Neural cell (in vitro differentiated cells): Measurements from ENCODE around the gene DOCK4. TPM values are rescaled to one million over a fixed set of nuclear protein-coding genes. Genes with fewer than 3 reads are reported as not detected.

ENCODE experiments used
- H2AFZ ChIP-seq: fragments of 200-600, 300-800 bp; sonication (generic), shearing (Covaris generic); 2 replicates; pipeline ENCODE4 v1.6.0; 2014; ENCODE audit warnings: low read depth, mild to moderate bottlenecking, antibody characterized with exemption, low read length, moderate library complexity
- H3F3A ChIP-seq: fragments of 200-600 bp; shearing (Covaris generic); 2 replicates; pipeline ENCODE4 v1.6.1; 2016; ENCODE audit warnings: mild to moderate bottlenecking, moderate library complexity, mixed read lengths, antibody characterized with exemption, low read length; ENCODE audit not compliant: insufficient read depth, poor library complexity, severe bottlenecking
- H3K27ac ChIP-seq: fragments of 200-600, 300-800 bp; sonication (generic), shearing (Covaris generic); 2 replicates; pipeline ENCODE4 v1.5.1; 2014; ENCODE audit warnings: mild to moderate bottlenecking, low read length, moderate library complexity
- H3K27me3 ChIP-seq: fragments of 300-800, 200-600 bp; sonication (generic), shearing (Covaris generic); 2 replicates; pipeline ENCODE4 v1.6.0; 2014; ENCODE audit warnings: mild to moderate bottlenecking, low read depth, low read length, moderate library complexity; ENCODE audit not compliant: insufficient read depth
- H3K36me3 ChIP-seq: fragments of 300-800, 200-600 bp; sonication (generic), shearing (Covaris generic); 2 replicates; pipeline ENCODE4 v1.5.1; 2014; ENCODE audit warnings: mild to moderate bottlenecking, antibody characterized with exemption, low read length, moderate library complexity; ENCODE audit not compliant: insufficient read depth
- H3K4me2 ChIP-seq: fragments of 300-800, 200-600 bp; sonication (generic), shearing (Covaris generic); 2 replicates; pipeline ENCODE4 v1.6.0; 2014; ENCODE audit warnings: mild to moderate bottlenecking, low read length
- H3K4me3 ChIP-seq: fragments of 300-800, 200-600 bp; sonication (generic), shearing (Covaris generic); 2 replicates; pipeline ENCODE4 v1.5.1; 2014; ENCODE audit warnings: mild to moderate bottlenecking, low read length, moderate library complexity
- H3K79me2 ChIP-seq: fragments of 200-600 bp; shearing (Covaris generic); replicated peaks from 2 replicates; pipeline ENCODE4 v1.6.0; 2014; ENCODE audit warnings: mild to moderate bottlenecking, low read length, moderate library complexity; ENCODE audit not compliant: insufficient read depth
- H3K9ac ChIP-seq: fragments of 300-800, 200-600 bp; sonication (generic), shearing (Covaris generic); 2 replicates; pipeline ENCODE4 v1.6.1; 2016; ENCODE audit warnings: mild to moderate bottlenecking, low read length, mixed read lengths
- H3K9me2 ChIP-seq: fragments of 200-600 bp; shearing (Covaris generic); 2 replicates; pipeline ENCODE4 v1.6.1; 2016; ENCODE audit warnings: mild to moderate bottlenecking, low read length, mixed read lengths; ENCODE audit not compliant: insufficient read depth
- H3K9me3 ChIP-seq: fragments of 200-600, 300-800 bp; sonication (generic), shearing (Covaris generic); 2 replicates; pipeline ENCODE4 v1.6.1; 2016; ENCODE audit warnings: mild to moderate bottlenecking, mixed run types, low read length, moderate library complexity, mixed read lengths
- H4K20me1 ChIP-seq: fragments of 200-600 bp; shearing (Covaris generic); 2 replicates; pipeline ENCODE4 v1.6.1; 2016; ENCODE audit warnings: mild to moderate bottlenecking, mixed run types; ENCODE audit not compliant: insufficient read depth
- CTCF ChIP-seq: fragments of 450-650 bp; IDR thresholded peaks from 2 replicates; pipeline ENCODE4 v1.5.1; 2014; ENCODE audit warnings: antibody characterized with exemption, mild to moderate bottlenecking, moderate library complexity; ENCODE audit not compliant: poor library complexity, severe bottlenecking
- EP300 ChIP-seq: fragments of 450-650 bp; conservative IDR thresholded peaks from 2 replicates; pipeline ENCODE4 v1.6.1; 2014; ENCODE audit warnings: antibody characterized with exemption, mild to moderate bottlenecking, moderate library complexity; ENCODE audit not compliant: poor library complexity, severe bottlenecking
- EZH2 ChIP-seq: fragments of 200-600, 300-800 bp; shearing (Covaris generic), sonication (generic); IDR thresholded peaks from 2 replicates; pipeline ENCODE4 v1.6.1; 2014; ENCODE audit warnings: antibody characterized with exemption, low read length, borderline replicate concordance, mild to moderate bottlenecking; ENCODE audit not compliant: insufficient read depth, poor library complexity, severe bottlenecking
- MXI1 ChIP-seq: fragments of 450-650 bp; conservative IDR thresholded peaks from 2 replicates; pipeline ENCODE4 v1.6.1; 2014; ENCODE audit warnings: antibody characterized with exemption, mild to moderate bottlenecking; ENCODE audit not compliant: poor library complexity, severe bottlenecking
- POLR2AphosphoS5 ChIP-seq: IDR thresholded peaks from 2 replicates; pipeline ENCODE4 v1.6.1; 2012
- RAD21 ChIP-seq: fragments of 450-650 bp; conservative IDR thresholded peaks from 2 replicates; pipeline ENCODE4 v1.6.1; 2014; ENCODE audit warnings: antibody characterized with exemption, mild to moderate bottlenecking, moderate library complexity
- REST ChIP-seq: IDR thresholded peaks from 2 replicates; pipeline ENCODE4 v1.6.1; 2012; ENCODE audit warnings: borderline replicate concordance
- SMC3 ChIP-seq: fragments of 450-650 bp; conservative IDR thresholded peaks from 2 replicates; pipeline ENCODE4 v1.6.1; 2014; ENCODE audit warnings: antibody characterized with exemption, mild to moderate bottlenecking, moderate library complexity; ENCODE audit not compliant: poor library complexity
- TAF1 ChIP-seq: IDR thresholded peaks from 2 replicates; pipeline ENCODE4 v1.6.1; 2012; ENCODE audit warnings: low read depth
- polyA plus RNA-seq: library from polyadenylated mRNA; depleted of rRNA; stranded (reverse); fragments of >200 nt; gene quantifications from 2 replicates; pipeline ENCODE4 v1.2.3, GENCODE V29; 2014

The DOCK4 gene
- polyA plus RNA-seq, 1 donor from 2014 or later: 28.1 TPM

- no peak overlapping the region for H2AFZ ChIP-seq
- H3K4me3 ChIP-seq: no peak overlapping the region
- H3K27ac ChIP-seq: no peak overlapping the region
- TF ChIP-seq POLR2AphosphoS5 (no peak), EP300 (no peak), CTCF (no peak), MXI1 (no peak), REST (no peak), RAD21 (no peak), EZH2 (no peak), SMC3 (no peak), TAF1 (no peak)
- no peaks in the 10 kb centered on the region for H3K36me3 ChIP-seq
- H3K9me3 ChIP-seq: peaks cover 22% of the 10 kb centered on the region
- no peaks in the 10 kb centered on the region for H3K9me2 ChIP-seq
- H3K27me3 ChIP-seq: no peaks in the 10 kb centered on the region
- no peak overlapping the region for H3K9ac ChIP-seq
- H3K79me2 ChIP-seq: no peaks in the 10 kb centered on the region
- H3F3A ChIP-seq: no peaks in the 10 kb centered on the region
- H3K4me2 ChIP-seq: no peak overlapping the region
- no peaks in the 10 kb centered on the region for H4K20me1 ChIP-seq
Measured at GRCh38 chr7:111796671-111797070, 409.5 kb downstream of the DOCK4 start.

GRCh38 chr7:111789870-111790269 is 416.3 kb downstream of the DOCK4 start:
- Histone ChIP-seq H4K20me1 (no peaks in the 10 kb centered on the region), H3K9me2 (no peaks in the 10 kb centered on the region), H3K4me2 (no peak overlapping the region), H3K27ac (no peak overlapping the region), H3K9ac (no peak overlapping the region), H3K36me3 (no peaks in the 10 kb centered on the region), H3K9me3 (no peaks in the 10 kb centered on the region), H3K79me2 (no peaks in the 10 kb centered on the region), H3K27me3 (no peaks in the 10 kb centered on the region), H3F3A (no peaks in the 10 kb centered on the region), H3K4me3 (no peak overlapping the region), H2AFZ (no peak overlapping the region)
- TF ChIP-seq POLR2AphosphoS5: no peak
- no peak for TF ChIP-seq EP300
- no peak for TF ChIP-seq RAD21
- TF ChIP-seq EZH2: no peak
- no peak for TF ChIP-seq TAF1
- no peak for TF ChIP-seq REST
- TF ChIP-seq MXI1: no peak
- TF ChIP-seq CTCF: no peak
- no peak for TF ChIP-seq SMC3
